HEK293 (cell line): Measurements from ENCODE around the gene NPFF.

Experiments used
- CTCF ChIA-PET: fragments of 350-600 bp; formaldehyde crosslinking; extraction: SDS; loops from one replicate; lab custom pipeline; 2021; ENCODE audit warnings: antibody characterized with exemption; lab: Yijun Ruan, JAX
- POLR2A ChIA-PET: fragments of 300-600 bp; formaldehyde crosslinking; extraction: SDS; loops from one replicate; lab custom pipeline; 2020; ENCODE audit warnings: antibody characterized with exemption, inconsistent platforms; lab: Yijun Ruan, JAX
- H3K27ac ChIP-seq: fragments of 200-500 bp; sonication (Bioruptor generic); 2 replicates; pipeline ENCODE4 v1.5.1; 2014; ENCODE audit warnings: low read depth, low read length, control low read depth, inconsistent platforms; ENCODE audit errors: extremely low read depth
- H3K36me3 ChIP-seq, 2 experiments: fragments of 200-500 bp in 1 of 2; sonication (Bioruptor generic) in 1 of 2; 1 replicate in 1 of 2; 2 replicates in 1 of 2; pipeline ENCODE4 v1.5.1; 2014 to 2017; ENCODE audit warnings: inconsistent platforms in 2 of 2, low read length in 2 of 2; ENCODE audit not compliant: control insufficient read depth in 2 of 2, insufficient read depth in 1 of 2
- H3K4me1 ChIP-seq: fragments of 200-500 bp; sonication (Bioruptor generic); 2 replicates; pipeline ENCODE4 v1.5.1; 2014; ENCODE audit warnings: mild to moderate bottlenecking, low read length, inconsistent platforms; ENCODE audit not compliant: control insufficient read depth, insufficient read depth
- H3K4me3 ChIP-seq: 2 replicates; pipeline ENCODE4 v1.5.1; 2011; ENCODE audit warnings: low read depth, mild to moderate bottlenecking, control low read depth, low read length, moderate library complexity
- H3K9me3 ChIP-seq: fragments of 200-500 bp; sonication (Bioruptor generic); 2 replicates; pipeline ENCODE4 v1.5.1; 2014; ENCODE audit warnings: low read depth, low read length, inconsistent platforms; ENCODE audit not compliant: control insufficient read depth, insufficient read depth
- BCL11A ChIP-seq: fragments of 450-650 bp; formaldehyde crosslinking; IDR thresholded peaks from 2 replicates; pipeline ENCODE4 v1.5.1; 2016; ENCODE audit warnings: low read depth, missing biosample characterization, missing genetic modification characterization
- KLF7 ChIP-seq: fragments of 450-650 bp; formaldehyde crosslinking; IDR thresholded peaks from 2 replicates; pipeline ENCODE4 v1.5.1; 2016; ENCODE audit warnings: missing biosample characterization, missing genetic modification characterization, borderline replicate concordance
- ZNF175 ChIP-seq: fragments of 450-650 bp; formaldehyde crosslinking; IDR thresholded peaks from 2 replicates; pipeline ENCODE4 v1.5.1; 2016; ENCODE audit warnings: missing biosample characterization, missing genetic modification characterization
- ZNF24 ChIP-seq: fragments of 450-650 bp; formaldehyde crosslinking; IDR thresholded peaks from 2 replicates; pipeline ENCODE4 v1.5.1; 2016; ENCODE audit warnings: missing biosample characterization, missing genetic modification characterization
- ZNF514 ChIP-seq: fragments of 450-650 bp; formaldehyde crosslinking; IDR thresholded peaks from 2 replicates; pipeline ENCODE4 v1.5.1; 2016; ENCODE audit warnings: missing biosample characterization, missing genetic modification characterization
- ZNF548 ChIP-seq: fragments of 450-650 bp; formaldehyde crosslinking; IDR thresholded peaks from 2 replicates; pipeline ENCODE4 v1.5.1; 2016; ENCODE audit warnings: missing biosample characterization, missing genetic modification characterization
- ZNF560 ChIP-seq: fragments of 450-650 bp; formaldehyde crosslinking; IDR thresholded peaks from 2 replicates; pipeline ENCODE4 v1.5.1; 2017; ENCODE audit warnings: missing biosample characterization, missing genetic modification characterization, borderline replicate concordance
- ZNF596 ChIP-seq: fragments of 450-650 bp; IDR thresholded peaks from 2 replicates; pipeline ENCODE4 v1.5.0; 2018; ENCODE audit warnings: missing biosample characterization, mild to moderate bottlenecking, missing genetic modification characterization, moderate library complexity
- ZNF626 ChIP-seq: fragments of 450-650 bp; sonication (Bioruptor Pico); formaldehyde crosslinking; IDR thresholded peaks from 2 replicates; pipeline ENCODE4 v1.5.1; 2018; ENCODE audit warnings: missing biosample characterization, missing genetic modification characterization, inconsistent platforms
- ZNF629 ChIP-seq: fragments of 450-650 bp; formaldehyde crosslinking; IDR thresholded peaks from 2 replicates; pipeline ENCODE4 v1.5.1; 2017; ENCODE audit warnings: missing biosample characterization, missing genetic modification characterization
- ZSCAN23 ChIP-seq: fragments of 450-650 bp; formaldehyde crosslinking; IDR thresholded peaks from 2 replicates; pipeline ENCODE4 v1.5.1; 2016; ENCODE audit warnings: missing biosample characterization, missing genetic modification characterization
- TF ChIP-seq, protein P1 (sequence below): fragments of 450-650 bp; formaldehyde crosslinking; IDR thresholded peaks from 2 replicates; pipeline ENCODE4 v1.5.1; 2017; ENCODE audit warnings: missing biosample characterization, missing genetic modification characterization
- TF ChIP-seq, protein P2 (sequence below): fragments of 450-650 bp; formaldehyde crosslinking; IDR thresholded peaks from 2 replicates; pipeline ENCODE4 v1.5.1; 2016; ENCODE audit warnings: missing biosample characterization, missing genetic modification characterization
- TF ChIP-seq, protein P3 (sequence below): fragments of 450-650 bp; formaldehyde crosslinking; IDR thresholded peaks from 2 replicates; pipeline ENCODE4 v1.5.1; 2016; ENCODE audit warnings: missing biosample characterization, missing genetic modification characterization, borderline replicate concordance
- TF ChIP-seq, protein P4 (sequence below): fragments of 450-650 bp; formaldehyde crosslinking; IDR thresholded peaks from 2 replicates; pipeline ENCODE4 v1.5.1; 2016; ENCODE audit warnings: missing biosample characterization, missing genetic modification characterization
- TF ChIP-seq, protein P5 (sequence below): fragments of 450-650 bp; formaldehyde crosslinking; IDR thresholded peaks from 2 replicates; pipeline ENCODE4 v1.5.1; 2016; ENCODE audit warnings: missing biosample characterization, missing genetic modification characterization
- TF ChIP-seq, protein P6 (sequence below): fragments of 450-650 bp; formaldehyde crosslinking; IDR thresholded peaks from 2 replicates; pipeline ENCODE4 v1.5.1; 2017; ENCODE audit warnings: missing biosample characterization, missing genetic modification characterization

The NPFF gene

DNA sequence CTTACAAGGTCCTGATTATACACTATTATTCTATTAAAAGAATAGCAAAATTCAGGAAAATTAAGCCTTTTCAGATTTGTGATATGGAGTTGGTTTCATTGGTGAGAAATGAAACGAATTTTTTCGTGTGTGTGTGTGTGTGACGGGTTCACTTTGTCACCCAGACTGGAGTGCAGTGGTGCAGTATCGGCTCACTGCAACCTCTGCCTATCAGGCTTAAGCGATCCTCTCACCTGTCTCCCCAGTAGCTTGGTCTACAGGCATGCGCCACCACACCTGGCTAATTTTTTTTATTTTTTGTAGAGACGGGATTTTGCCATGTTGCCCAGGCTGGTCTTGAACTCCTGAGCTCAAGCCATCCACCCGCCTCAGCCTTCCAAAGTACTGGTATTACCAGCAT, 45.7 kb downstream of the NPFF start:
- H3K36me3 ChIP-seq, result peaks cover 98 to 99% of the 10 kb centered on the region in 2 experiments
- H3K4me1 ChIP-seq, result no peaks in the 10 kb centered on the region
- CTCF ChIA-PET, result interaction anchor here (0.5 to 3.1 kb wide), 3 partner anchors 10 to 20 kb away, joined by 3 to 17 read pairs (median 4); no protein-coding TSS in a partner anchor
- TF ChIP-seq, protein P1, sequence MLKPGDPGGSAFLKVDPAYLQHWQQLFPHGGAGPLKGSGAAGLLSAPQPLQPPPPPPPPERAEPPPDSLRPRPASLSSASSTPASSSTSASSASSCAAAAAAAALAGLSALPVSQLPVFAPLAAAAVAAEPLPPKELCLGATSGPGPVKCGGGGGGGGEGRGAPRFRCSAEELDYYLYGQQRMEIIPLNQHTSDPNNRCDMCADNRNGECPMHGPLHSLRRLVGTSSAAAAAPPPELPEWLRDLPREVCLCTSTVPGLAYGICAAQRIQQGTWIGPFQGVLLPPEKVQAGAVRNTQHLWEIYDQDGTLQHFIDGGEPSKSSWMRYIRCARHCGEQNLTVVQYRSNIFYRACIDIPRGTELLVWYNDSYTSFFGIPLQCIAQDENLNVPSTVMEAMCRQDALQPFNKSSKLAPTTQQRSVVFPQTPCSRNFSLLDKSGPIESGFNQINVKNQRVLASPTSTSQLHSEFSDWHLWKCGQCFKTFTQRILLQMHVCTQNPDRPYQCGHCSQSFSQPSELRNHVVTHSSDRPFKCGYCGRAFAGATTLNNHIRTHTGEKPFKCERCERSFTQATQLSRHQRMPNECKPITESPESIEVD (tag by site-specific recombination), result no peak
- TF ChIP-seq, protein P2, sequence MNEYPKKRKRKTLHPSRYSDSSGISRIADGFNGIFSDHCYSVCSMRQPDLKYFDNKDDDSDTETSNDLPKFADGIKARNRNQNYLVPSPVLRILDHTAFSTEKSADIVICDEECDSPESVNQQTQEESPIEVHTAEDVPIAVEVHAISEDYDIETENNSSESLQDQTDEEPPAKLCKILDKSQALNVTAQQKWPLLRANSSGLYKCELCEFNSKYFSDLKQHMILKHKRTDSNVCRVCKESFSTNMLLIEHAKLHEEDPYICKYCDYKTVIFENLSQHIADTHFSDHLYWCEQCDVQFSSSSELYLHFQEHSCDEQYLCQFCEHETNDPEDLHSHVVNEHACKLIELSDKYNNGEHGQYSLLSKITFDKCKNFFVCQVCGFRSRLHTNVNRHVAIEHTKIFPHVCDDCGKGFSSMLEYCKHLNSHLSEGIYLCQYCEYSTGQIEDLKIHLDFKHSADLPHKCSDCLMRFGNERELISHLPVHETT (tag by site-specific recombination), result no peak
- no peak for TF ChIP-seq BCL11A (tag by site-specific recombination)
- TF ChIP-seq, protein P3, sequence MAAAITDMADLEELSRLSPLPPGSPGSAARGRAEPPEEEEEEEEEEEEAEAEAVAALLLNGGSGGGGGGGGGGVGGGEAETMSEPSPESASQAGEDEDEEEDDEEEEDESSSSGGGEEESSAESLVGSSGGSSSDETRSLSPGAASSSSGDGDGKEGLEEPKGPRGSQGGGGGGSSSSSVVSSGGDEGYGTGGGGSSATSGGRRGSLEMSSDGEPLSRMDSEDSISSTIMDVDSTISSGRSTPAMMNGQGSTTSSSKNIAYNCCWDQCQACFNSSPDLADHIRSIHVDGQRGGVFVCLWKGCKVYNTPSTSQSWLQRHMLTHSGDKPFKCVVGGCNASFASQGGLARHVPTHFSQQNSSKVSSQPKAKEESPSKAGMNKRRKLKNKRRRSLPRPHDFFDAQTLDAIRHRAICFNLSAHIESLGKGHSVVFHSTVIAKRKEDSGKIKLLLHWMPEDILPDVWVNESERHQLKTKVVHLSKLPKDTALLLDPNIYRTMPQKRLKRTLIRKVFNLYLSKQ (tag by site-specific recombination), result no peak
- no peak for TF ChIP-seq ZNF629 (tag by site-specific recombination)
- TF ChIP-seq, protein P4, sequence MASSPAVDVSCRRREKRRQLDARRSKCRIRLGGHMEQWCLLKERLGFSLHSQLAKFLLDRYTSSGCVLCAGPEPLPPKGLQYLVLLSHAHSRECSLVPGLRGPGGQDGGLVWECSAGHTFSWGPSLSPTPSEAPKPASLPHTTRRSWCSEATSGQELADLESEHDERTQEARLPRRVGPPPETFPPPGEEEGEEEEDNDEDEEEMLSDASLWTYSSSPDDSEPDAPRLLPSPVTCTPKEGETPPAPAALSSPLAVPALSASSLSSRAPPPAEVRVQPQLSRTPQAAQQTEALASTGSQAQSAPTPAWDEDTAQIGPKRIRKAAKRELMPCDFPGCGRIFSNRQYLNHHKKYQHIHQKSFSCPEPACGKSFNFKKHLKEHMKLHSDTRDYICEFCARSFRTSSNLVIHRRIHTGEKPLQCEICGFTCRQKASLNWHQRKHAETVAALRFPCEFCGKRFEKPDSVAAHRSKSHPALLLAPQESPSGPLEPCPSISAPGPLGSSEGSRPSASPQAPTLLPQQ (tag by site-specific recombination), result no peak
- TF ChIP-seq ZNF548 (tag by site-specific recombination), result no peak
- no peak for TF ChIP-seq ZNF626 (tag by site-specific recombination)
- TF ChIP-seq, all 188 proteins: peak for 0
- no peak overlapping the region for H3K4me3 ChIP-seq
- H3K9me3 ChIP-seq, result no peaks in the 10 kb centered on the region
- no peak overlapping the region for H3K27ac ChIP-seq
- POLR2A ChIA-PET, result interaction anchor here (1.8 kb wide), 1 partner anchor 11 kb away, joined by 6 read pairs; no protein-coding TSS in a partner anchor

DNA sequence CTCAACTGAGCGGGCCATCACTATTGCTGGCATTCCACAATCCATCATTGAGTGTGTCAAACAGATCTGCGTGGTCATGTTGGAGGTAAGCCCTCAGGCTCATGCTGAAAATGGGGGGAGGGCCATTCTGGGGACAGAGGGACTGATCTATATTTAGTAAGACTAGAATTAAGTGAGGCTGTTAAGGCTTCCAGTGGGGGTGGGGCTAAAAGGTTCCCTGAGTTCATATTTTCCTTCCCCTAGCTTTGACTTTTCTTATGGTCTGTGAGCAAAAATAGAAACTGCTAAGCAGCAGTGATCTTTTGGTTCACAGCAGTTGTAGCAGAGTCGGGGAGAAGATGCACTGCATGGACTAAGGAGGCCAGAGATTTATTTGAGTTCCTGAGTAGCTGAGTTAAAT, 46.2 kb downstream of the NPFF start:
- Histone ChIP-seq H3K9me3 (no peaks in the 10 kb centered on the region), H3K36me3 (peaks cover 98 to 99% of the 10 kb centered on the region in 2 experiments), H3K4me1 (no peaks in the 10 kb centered on the region), H3K4me3 (no peak overlapping the region), H3K27ac (no peak overlapping the region)
- ChIA-PET POLR2A (interaction anchor here (0.5 to 1.8 kb wide), 2 partner anchors 8 to 12 kb away, joined by 3 to 6 read pairs; no protein-coding TSS in a partner anchor), CTCF (interaction anchor here (0.5 to 3.1 kb wide), 4 partner anchors 10 to 108 kb away, joined by 3 to 17 read pairs (median 4); no protein-coding TSS in a partner anchor)
- no peak for TF ChIP-seq ZNF175 (tag by site-specific recombination)
- no peak for TF ChIP-seq ZNF514
- no peak for TF ChIP-seq ZNF24 (tag by site-specific recombination)
- no peak for TF ChIP-seq KLF7 (tag by site-specific recombination)
- no peak for TF ChIP-seq ZSCAN23
- no peak for TF ChIP-seq ZNF596 (tag by site-specific recombination)
- TF ChIP-seq ZNF560 (tag by site-specific recombination), result no peak
- TF ChIP-seq, protein P5, sequence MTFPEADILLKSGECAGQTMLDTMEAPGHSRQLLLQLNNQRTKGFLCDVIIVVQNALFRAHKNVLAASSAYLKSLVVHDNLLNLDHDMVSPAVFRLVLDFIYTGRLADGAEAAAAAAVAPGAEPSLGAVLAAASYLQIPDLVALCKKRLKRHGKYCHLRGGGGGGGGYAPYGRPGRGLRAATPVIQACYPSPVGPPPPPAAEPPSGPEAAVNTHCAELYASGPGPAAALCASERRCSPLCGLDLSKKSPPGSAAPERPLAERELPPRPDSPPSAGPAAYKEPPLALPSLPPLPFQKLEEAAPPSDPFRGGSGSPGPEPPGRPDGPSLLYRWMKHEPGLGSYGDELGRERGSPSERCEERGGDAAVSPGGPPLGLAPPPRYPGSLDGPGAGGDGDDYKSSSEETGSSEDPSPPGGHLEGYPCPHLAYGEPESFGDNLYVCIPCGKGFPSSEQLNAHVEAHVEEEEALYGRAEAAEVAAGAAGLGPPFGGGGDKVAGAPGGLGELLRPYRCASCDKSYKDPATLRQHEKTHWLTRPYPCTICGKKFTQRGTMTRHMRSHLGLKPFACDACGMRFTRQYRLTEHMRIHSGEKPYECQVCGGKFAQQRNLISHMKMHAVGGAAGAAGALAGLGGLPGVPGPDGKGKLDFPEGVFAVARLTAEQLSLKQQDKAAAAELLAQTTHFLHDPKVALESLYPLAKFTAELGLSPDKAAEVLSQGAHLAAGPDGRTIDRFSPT (tag by site-specific recombination), result no peak
- TF ChIP-seq, protein P6, sequence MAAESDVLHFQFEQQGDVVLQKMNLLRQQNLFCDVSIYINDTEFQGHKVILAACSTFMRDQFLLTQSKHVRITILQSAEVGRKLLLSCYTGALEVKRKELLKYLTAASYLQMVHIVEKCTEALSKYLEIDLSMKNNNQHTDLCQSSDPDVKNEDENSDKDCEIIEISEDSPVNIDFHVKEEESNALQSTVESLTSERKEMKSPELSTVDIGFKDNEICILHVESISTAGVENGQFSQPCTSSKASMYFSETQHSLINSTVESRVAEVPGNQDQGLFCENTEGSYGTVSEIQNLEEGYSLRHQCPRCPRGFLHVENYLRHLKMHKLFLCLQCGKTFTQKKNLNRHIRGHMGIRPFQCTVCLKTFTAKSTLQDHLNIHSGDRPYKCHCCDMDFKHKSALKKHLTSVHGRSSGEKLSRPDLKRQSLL (tag by site-specific recombination), result no peak
